ENCODE results near the gene ISG15.

DNA sequence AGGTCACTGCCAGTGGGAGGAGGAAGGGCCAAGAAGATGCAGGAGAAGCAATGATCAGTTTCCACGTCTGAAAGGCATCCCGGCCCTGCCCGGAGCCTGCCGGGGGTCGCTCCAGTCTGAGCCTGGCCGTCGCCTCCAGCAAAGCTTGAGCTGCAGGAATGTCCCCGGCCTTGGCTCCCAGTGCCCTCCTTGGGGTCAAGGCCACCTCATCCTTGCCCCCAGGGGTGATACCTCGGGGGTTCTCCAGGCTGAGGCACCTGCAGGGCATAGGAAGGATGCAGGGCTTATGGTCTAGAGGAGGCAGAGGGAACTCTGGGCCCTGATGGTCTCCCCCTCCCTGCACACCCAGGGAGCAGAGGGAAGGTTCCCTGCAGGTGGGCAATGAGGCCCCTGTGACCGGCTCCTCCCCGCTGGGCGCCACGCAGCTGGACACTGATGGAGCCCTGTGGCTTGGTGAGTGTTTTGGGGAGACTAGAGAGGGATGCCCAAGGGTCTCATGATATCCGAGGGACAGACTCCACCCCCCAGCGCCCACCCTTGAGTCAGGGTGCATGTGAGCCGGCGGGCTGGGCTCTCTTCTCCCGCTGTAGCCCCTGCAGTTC, 40.9 kb downstream of the ISG15 start:
- TF ChIP-seq, protein P1, sequence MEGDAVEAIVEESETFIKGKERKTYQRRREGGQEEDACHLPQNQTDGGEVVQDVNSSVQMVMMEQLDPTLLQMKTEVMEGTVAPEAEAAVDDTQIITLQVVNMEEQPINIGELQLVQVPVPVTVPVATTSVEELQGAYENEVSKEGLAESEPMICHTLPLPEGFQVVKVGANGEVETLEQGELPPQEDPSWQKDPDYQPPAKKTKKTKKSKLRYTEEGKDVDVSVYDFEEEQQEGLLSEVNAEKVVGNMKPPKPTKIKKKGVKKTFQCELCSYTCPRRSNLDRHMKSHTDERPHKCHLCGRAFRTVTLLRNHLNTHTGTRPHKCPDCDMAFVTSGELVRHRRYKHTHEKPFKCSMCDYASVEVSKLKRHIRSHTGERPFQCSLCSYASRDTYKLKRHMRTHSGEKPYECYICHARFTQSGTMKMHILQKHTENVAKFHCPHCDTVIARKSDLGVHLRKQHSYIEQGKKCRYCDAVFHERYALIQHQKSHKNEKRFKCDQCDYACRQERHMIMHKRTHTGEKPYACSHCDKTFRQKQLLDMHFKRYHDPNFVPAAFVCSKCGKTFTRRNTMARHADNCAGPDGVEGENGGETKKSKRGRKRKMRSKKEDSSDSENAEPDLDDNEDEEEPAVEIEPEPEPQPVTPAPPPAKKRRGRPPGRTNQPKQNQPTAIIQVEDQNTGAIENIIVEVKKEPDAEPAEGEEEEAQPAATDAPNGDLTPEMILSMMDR (CRISPR knock-in tag; IDR thresholded peaks at IDR 0.05), result no peak
- TF ChIP-seq, protein P2, sequence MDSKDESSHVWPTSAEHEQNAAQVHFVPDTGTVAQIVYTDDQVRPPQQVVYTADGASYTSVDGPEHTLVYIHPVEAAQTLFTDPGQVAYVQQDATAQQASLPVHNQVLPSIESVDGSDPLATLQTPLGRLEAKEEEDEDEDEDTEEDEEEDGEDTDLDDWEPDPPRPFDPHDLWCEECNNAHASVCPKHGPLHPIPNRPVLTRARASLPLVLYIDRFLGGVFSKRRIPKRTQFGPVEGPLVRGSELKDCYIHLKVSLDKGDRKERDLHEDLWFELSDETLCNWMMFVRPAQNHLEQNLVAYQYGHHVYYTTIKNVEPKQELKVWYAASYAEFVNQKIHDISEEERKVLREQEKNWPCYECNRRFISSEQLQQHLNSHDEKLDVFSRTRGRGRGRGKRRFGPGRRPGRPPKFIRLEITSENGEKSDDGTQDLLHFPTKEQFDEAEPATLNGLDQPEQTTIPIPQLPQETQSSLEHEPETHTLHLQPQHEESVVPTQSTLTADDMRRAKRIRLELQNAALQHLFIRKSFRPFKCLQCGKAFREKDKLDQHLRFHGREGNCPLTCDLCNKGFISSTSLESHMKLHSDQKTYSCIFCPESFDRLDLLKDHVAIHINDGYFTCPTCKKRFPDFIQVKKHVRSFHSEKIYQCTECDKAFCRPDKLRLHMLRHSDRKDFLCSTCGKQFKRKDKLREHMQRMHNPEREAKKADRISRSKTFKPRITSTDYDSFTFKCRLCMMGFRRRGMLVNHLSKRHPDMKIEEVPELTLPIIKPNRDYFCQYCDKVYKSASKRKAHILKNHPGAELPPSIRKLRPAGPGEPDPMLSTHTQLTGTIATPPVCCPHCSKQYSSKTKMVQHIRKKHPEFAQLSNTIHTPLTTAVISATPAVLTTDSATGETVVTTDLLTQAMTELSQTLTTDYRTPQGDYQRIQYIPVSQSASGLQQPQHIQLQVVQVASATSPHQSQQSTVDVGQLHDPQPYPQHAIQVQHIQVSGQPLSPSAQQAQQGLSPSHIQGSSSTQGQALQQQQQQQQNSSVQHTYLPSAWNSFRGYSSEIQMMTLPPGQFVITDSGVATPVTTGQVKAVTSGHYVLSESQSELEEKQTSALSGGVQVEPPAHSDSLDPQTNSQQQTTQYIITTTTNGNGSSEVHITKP (CRISPR knock-in tag; IDR thresholded peaks at IDR 0.05; ENCODE audit: low read depth), result no peak

Measured in HepG2 (cell line).